ENCODE measurements around the gene KDM7A.

DNA sequence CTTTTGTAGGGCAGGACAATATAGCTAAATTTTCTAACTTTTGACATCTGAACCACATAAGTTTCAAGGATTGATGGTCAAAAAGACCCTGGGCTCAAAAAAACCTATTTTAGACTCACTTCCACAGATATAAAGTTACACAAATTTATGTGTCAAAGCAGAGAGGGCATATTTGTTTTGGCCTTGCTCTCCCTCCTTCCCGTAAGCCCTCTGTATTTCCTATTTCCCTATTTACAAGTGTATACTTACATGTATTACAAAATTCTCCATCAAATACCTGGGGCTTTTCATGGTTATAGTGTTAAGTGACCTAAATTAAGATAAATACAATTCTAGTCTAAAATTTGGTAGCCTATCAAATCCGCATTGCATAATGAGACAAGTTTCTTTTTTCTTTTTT lies 2.6 kb downstream of the KDM7A start:
- TF ChIP-seq, protein P1, sequence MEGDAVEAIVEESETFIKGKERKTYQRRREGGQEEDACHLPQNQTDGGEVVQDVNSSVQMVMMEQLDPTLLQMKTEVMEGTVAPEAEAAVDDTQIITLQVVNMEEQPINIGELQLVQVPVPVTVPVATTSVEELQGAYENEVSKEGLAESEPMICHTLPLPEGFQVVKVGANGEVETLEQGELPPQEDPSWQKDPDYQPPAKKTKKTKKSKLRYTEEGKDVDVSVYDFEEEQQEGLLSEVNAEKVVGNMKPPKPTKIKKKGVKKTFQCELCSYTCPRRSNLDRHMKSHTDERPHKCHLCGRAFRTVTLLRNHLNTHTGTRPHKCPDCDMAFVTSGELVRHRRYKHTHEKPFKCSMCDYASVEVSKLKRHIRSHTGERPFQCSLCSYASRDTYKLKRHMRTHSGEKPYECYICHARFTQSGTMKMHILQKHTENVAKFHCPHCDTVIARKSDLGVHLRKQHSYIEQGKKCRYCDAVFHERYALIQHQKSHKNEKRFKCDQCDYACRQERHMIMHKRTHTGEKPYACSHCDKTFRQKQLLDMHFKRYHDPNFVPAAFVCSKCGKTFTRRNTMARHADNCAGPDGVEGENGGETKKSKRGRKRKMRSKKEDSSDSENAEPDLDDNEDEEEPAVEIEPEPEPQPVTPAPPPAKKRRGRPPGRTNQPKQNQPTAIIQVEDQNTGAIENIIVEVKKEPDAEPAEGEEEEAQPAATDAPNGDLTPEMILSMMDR (IDR thresholded peaks at IDR 0.05; ENCODE audit: borderline replicate concordance, extremely low read depth, low read length, poor library complexity, severe bottlenecking), result no peak
- no peak for TF ChIP-seq EZH2 (IDR thresholded peaks at IDR 0.05; ENCODE audit: borderline replicate concordance, low read depth, low read length, severe bottlenecking)

Data from DND-41 (cell line).